Measurements from ENCODE around the gene RASAL2.

DNA sequence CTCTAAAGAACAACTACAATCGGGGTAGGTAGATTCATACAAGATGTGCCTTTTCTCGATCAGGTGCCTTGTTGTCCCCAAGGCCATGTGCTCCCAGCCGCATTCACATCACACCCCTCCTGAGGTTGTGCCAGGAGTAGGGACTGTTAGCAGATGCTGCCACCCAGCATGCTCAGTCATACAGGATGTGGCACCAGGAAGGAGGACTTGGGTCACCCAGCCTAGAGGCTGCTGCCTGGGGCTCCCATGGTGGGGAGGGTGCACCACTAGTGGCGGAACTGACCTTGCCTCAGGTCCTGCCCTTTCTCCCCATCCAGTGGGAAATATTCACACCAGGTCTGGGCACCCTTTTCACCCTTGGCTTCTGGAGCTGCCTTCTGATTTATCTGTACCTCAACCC lies 427.3 kb downstream of the RASAL2 start:
- TF ChIP-seq, protein P1, sequence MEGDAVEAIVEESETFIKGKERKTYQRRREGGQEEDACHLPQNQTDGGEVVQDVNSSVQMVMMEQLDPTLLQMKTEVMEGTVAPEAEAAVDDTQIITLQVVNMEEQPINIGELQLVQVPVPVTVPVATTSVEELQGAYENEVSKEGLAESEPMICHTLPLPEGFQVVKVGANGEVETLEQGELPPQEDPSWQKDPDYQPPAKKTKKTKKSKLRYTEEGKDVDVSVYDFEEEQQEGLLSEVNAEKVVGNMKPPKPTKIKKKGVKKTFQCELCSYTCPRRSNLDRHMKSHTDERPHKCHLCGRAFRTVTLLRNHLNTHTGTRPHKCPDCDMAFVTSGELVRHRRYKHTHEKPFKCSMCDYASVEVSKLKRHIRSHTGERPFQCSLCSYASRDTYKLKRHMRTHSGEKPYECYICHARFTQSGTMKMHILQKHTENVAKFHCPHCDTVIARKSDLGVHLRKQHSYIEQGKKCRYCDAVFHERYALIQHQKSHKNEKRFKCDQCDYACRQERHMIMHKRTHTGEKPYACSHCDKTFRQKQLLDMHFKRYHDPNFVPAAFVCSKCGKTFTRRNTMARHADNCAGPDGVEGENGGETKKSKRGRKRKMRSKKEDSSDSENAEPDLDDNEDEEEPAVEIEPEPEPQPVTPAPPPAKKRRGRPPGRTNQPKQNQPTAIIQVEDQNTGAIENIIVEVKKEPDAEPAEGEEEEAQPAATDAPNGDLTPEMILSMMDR (IDR thresholded peaks at IDR 0.05): no peak
- no peak for TF ChIP-seq ZFX (IDR thresholded peaks at IDR 0.05; ENCODE audit: borderline replicate concordance)

All from 22Rv1 (cell line).